ENCODE data around the gene NACC2.

Gene NACC2

DNA sequence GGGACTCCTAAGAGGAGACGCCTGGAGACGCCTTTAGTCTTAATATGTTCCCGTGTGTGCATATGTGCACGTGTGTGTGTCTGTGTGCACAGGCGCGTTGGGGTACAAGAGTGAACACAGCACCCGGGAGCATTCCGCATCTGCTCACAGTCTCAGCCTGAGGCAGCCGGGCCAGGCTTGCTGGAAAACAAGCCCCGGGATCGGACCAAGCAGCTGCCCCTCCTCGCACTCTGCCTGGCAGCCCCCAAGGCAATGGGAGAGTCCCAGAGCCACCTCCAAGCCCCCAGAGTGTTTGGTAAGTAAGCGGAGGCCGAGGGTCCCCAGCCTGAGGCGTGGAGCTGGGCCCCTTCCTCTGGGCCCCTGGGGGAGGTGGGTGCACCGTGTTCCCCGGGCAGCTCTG is 106.6 kb downstream of the NACC2 start:
- H2AFZ ChIP-seq (ENCODE audit: low read length, unreplicated experiment): no peak overlapping the region
- H3K4me1 ChIP-seq (ENCODE audit: control insufficient read depth, insufficient read depth, low read length, unreplicated experiment): peaks cover 14% of the 10 kb centered on the region
- no peaks in the 10 kb centered on the region for H3K36me3 ChIP-seq (ENCODE audit: insufficient read depth, low read length)
- H3K79me2 ChIP-seq (ENCODE audit: control insufficient read depth, insufficient read depth, low read length, unreplicated experiment): no peaks in the 10 kb centered on the region
- H3K27me3 ChIP-seq (ENCODE audit: insufficient read depth, low read length): 0 out of 2 replicates have a peak, but pooled peaks cover 11% of the 10 kb centered on the region
- H3K4me3 ChIP-seq (ENCODE audit: low read depth, low read length): no peak overlapping the region
- H3K27ac ChIP-seq (ENCODE audit: low read depth, low read length): no peak overlapping the region

DNA sequence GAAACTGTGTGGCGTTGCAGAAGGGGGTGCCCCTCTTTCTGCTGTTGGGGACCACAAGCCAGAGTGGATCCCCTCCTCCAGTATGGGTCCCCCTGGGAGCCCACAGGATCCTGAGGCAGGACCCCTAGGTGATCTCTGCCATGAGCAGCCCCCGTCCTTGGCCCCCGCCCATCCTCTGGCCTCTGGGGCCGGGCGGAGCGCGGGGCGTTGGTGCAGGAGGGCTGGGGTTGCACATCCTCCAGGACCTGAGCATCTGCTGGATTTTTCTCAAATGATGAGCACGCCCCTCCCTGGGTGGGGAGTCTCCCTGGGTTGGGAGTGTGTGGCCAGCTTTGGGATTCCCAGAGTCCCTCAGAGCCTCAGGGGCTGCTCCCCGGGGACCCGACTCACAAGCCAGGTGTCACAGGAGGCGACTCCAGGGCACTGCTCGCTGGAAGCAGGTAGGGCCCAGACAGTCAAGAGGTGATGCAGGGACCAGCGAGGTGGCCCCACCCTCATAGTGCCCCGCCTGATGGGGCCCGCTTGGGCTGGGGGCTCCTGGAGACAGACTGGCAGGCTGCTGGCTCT is 107.2 kb downstream of the NACC2 start:
- Histone ChIP-seq H3K4me1 (ENCODE audit: control insufficient read depth, insufficient read depth, low read length, unreplicated experiment) (peaks cover 8% of the 10 kb centered on the region), H3K27ac (ENCODE audit: low read depth, low read length) (no peak overlapping the region), H3K36me3 (ENCODE audit: insufficient read depth, low read length) (no peaks in the 10 kb centered on the region), H2AFZ (ENCODE audit: low read length, unreplicated experiment) (no peak overlapping the region), H3K4me3 (ENCODE audit: low read depth, low read length) (no peak overlapping the region), H3K79me2 (ENCODE audit: control insufficient read depth, insufficient read depth, low read length, unreplicated experiment) (no peaks in the 10 kb centered on the region), H3K27me3 (ENCODE audit: insufficient read depth, low read length) (0 out of 2 replicates have a peak, but pooled peaks cover 11% of the 10 kb centered on the region)

DNA sequence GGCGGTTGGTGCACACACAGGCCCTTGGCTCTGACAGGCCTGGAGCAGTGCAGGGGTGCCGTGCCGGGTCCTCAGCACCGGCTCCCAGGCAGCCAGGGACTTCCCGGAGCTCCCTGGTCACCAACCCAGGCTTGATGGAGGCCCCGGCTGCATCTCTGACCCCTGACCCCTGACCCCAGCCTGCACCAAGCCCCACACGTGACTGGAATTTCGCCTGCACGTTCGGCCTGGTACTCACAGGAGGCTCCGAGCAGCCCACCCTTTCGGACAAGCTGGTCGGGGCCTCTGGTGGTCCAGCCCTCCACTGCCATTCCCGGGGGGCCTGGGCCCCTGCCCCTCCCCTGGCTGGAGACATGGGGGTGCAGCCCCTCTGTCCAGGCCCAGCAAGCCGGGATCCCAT is 108.5 kb downstream of the NACC2 start:
- Histone ChIP-seq H3K27me3 (ENCODE audit: insufficient read depth, low read length) (0 out of 2 replicates have a peak, but pooled peaks cover 11% of the 10 kb centered on the region), H3K4me3 (ENCODE audit: low read depth, low read length) (no peak overlapping the region), H3K27ac (ENCODE audit: low read depth, low read length) (no peak overlapping the region), H3K4me1 (ENCODE audit: control insufficient read depth, insufficient read depth, low read length, unreplicated experiment) (no peaks in the 10 kb centered on the region), H3K36me3 (ENCODE audit: insufficient read depth, low read length) (no peaks in the 10 kb centered on the region), H2AFZ (ENCODE audit: low read length, unreplicated experiment) (no peak overlapping the region), H3K79me2 (ENCODE audit: control insufficient read depth, insufficient read depth, low read length, unreplicated experiment) (no peaks in the 10 kb centered on the region)

DNA sequence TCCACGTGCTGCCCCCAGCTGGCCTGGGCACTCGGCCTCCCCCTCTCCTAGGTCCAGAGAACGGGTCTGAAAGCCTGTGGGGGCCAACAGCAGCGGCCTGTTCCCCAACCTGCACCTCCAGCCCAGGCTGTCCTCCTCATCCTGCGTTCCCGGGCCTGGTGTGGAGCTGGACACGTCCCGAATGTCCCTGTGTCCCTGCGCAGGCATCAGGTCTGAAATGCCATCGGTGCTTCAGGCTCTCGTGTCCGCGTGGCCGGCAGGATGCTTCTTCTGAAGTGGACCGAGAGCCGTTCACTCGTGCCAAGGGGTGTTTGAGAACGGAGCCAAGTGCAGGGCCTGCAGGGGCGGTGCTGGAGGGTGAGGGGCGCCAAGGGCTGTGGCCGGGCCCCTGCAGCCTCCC is 109.2 kb downstream of the NACC2 start:
- no peak overlapping the region for H3K4me3 ChIP-seq (ENCODE audit: low read depth, low read length)
- H3K36me3 ChIP-seq (ENCODE audit: insufficient read depth, low read length): no peaks in the 10 kb centered on the region
- no peaks in the 10 kb centered on the region for H3K79me2 ChIP-seq (ENCODE audit: control insufficient read depth, insufficient read depth, low read length, unreplicated experiment)
- H3K4me1 ChIP-seq (ENCODE audit: control insufficient read depth, insufficient read depth, low read length, unreplicated experiment): no peaks in the 10 kb centered on the region
- H3K27me3 ChIP-seq (ENCODE audit: insufficient read depth, low read length): 0 out of 2 replicates have a peak, but pooled peaks cover 11% of the 10 kb centered on the region
- no peak overlapping the region for H2AFZ ChIP-seq (ENCODE audit: low read length, unreplicated experiment)
- H3K27ac ChIP-seq (ENCODE audit: low read depth, low read length): no peak overlapping the region

DNA sequence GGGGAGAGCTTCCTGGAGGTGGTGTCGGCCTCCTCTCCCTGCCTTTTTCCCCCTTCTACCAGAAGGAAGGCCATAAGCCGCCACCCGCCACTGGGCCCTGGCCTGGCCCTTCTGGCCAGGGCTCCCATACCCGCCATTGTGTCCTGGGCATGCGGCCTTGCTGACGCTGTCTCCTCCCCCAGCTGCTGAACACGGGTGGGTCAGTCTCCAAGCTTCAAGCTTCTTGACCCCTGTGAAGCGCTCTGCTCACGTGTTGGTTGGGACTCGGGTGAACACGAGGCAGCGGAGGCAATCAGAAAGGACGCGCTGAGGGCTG is 109.7 kb downstream of the NACC2 start:
- H3K36me3 ChIP-seq (ENCODE audit: insufficient read depth, low read length): no peaks in the 10 kb centered on the region

DNA sequence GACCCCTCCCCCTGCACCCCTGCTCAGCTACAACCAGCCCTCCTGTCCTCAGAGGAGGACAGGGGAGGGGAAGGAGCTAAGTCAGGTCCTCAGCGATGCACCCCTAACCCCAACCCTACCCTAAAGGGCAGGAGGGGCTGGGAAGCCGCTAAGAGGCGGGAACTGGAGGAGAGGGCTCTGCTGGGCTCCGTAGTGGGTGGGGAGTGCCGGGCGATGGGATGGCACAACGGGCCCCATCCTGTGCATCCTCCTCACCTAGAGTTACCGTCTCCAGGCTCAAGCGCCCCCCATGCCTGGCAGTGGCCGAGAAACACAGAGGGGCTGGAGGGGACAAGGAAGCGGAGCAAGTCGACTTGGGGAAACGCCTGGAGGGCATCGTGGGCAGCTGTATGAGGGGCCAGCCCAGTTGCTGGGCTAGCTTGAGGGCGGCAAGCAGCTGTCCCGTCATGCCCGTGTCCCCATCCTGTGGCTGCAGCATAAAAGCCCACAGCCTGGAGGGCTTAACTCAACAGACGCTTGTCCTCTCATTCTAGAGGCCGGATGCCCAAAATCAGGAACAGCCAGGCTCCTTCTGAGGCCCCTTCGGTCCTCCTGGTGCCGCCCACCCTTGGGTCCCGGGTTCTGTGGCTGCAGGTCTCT is 110.9 kb downstream of the NACC2 start:
- no peak overlapping the region for H3K27ac ChIP-seq (ENCODE audit: low read depth, low read length)
- 0 out of 2 replicates have a peak, but pooled peaks cover 11% of the 10 kb centered on the region for H3K27me3 ChIP-seq (ENCODE audit: insufficient read depth, low read length)
- no peak overlapping the region for H2AFZ ChIP-seq (ENCODE audit: low read length, unreplicated experiment)
- H3K4me1 ChIP-seq (ENCODE audit: control insufficient read depth, insufficient read depth, low read length, unreplicated experiment): peaks cover 2% of the 10 kb centered on the region
- H3K4me3 ChIP-seq (ENCODE audit: low read depth, low read length): no peak overlapping the region
- no peaks in the 10 kb centered on the region for H3K79me2 ChIP-seq (ENCODE audit: control insufficient read depth, insufficient read depth, low read length, unreplicated experiment)
- H3K36me3 ChIP-seq (ENCODE audit: insufficient read depth, low read length): no peaks in the 10 kb centered on the region

More for the DNA sequence above, 109.7 kb downstream of the NACC2 start:
- H3K4me1 ChIP-seq (ENCODE audit: control insufficient read depth, insufficient read depth, low read length, unreplicated experiment): no peaks in the 10 kb centered on the region
- H2AFZ ChIP-seq (ENCODE audit: low read length, unreplicated experiment): no peak overlapping the region
- H3K27me3 ChIP-seq (ENCODE audit: insufficient read depth, low read length): 0 out of 2 replicates have a peak, but pooled peaks cover 11% of the 10 kb centered on the region
- no peak overlapping the region for H3K27ac ChIP-seq (ENCODE audit: low read depth, low read length)
- no peaks in the 10 kb centered on the region for H3K79me2 ChIP-seq (ENCODE audit: control insufficient read depth, insufficient read depth, low read length, unreplicated experiment)
- no peak overlapping the region for H3K4me3 ChIP-seq (ENCODE audit: low read depth, low read length)

DNA sequence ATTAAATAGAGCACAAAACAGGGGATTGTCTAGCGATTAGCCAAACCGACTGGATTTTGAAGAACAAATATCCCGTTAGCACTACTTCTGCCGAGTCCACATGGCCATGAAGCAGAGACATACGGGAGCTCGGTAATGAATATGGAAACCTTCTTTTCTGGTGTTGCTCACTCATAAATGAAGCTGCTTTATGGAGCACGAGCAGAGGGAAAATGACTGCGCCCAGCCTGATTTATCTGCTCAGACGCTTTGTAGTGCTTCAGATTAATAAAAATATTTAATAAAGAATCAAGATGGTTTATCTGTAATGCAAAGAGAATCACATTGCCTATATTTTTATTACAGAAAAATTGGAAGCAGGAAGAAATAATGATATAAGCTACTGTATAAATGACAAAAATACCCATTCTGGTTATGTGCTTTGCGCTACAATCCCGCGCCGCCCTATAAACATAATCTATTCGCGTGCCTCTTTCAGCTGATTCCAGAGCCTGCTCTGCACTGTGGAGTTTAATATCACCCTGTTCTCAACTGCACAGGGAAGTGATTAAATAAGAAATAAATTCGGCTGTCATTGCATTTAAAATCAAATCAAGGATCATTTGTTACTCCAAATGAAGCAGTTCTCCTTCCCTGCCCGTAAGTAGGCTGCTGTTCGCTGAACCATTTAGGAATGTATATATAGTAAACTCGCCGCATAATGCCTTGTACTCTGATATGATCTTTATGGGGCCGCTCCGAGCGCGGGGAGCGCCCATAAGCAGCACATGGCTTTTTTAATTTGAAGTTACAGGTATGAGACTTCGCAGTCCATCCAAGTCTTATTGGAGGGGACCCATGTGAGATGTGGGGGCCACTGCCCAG is 111.6 kb downstream of the NACC2 start:
- no peak overlapping the region for H3K27ac ChIP-seq (ENCODE audit: low read depth, low read length)

DNA sequence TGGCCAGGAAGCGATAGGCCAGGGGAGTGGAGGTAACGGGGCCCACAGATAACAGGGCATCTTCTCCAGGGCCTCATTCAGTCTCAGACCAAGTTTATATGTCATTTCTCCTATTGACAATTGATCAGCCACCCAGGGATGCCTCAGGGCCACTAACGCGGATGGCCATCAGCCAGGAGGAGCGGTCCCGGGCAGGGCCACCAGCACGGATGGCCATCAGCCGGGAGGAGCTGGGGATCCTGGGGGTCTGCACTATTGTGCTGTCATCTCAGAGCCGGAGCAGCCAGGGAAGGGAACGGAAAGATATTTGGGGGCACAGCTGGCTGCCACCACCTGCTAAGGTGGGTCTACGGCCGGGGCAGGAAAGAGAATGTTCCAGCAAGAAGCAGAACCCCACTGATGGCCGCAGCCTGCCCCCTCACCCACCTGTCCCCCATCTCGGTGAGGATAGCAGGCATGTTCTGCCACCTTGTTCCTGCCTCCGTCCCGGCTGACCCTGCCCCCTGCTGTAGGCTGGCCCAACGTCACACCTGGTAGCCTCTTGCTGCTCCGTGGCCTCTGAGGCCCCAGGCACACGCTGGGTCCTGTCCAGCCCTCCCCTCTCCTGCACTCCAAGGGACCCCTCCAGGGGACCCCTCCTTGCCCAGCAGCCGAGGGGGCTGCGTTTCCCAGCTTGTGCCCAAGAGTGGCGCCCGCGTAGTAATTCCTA is 112.4 kb downstream of the NACC2 start:
- H3K36me3 ChIP-seq (ENCODE audit: insufficient read depth, low read length): no peaks in the 10 kb centered on the region
- no peak overlapping the region for H2AFZ ChIP-seq (ENCODE audit: low read length, unreplicated experiment)
- H3K79me2 ChIP-seq (ENCODE audit: control insufficient read depth, insufficient read depth, low read length, unreplicated experiment): no peaks in the 10 kb centered on the region
- H3K27me3 ChIP-seq (ENCODE audit: insufficient read depth, low read length): 0 out of 2 replicates have a peak, but pooled peaks cover 11% of the 10 kb centered on the region
- H3K27ac ChIP-seq (ENCODE audit: low read depth, low read length): no peak overlapping the region
- no peak overlapping the region for H3K4me3 ChIP-seq (ENCODE audit: low read depth, low read length)
- H3K4me1 ChIP-seq (ENCODE audit: control insufficient read depth, insufficient read depth, low read length, unreplicated experiment): peaks cover 8% of the 10 kb centered on the region

More for the DNA sequence above, 111.6 kb downstream of the NACC2 start:
- Histone ChIP-seq H3K27me3 (ENCODE audit: insufficient read depth, low read length) (0 out of 2 replicates have a peak, but pooled peaks cover 11% of the 10 kb centered on the region), H3K4me3 (ENCODE audit: low read depth, low read length) (no peak overlapping the region), H3K36me3 (ENCODE audit: insufficient read depth, low read length) (no peaks in the 10 kb centered on the region), H2AFZ (ENCODE audit: low read length, unreplicated experiment) (no peak overlapping the region), H3K79me2 (ENCODE audit: control insufficient read depth, insufficient read depth, low read length, unreplicated experiment) (no peaks in the 10 kb centered on the region), H3K4me1 (ENCODE audit: control insufficient read depth, insufficient read depth, low read length, unreplicated experiment) (peaks cover 8% of the 10 kb centered on the region)

DNA sequence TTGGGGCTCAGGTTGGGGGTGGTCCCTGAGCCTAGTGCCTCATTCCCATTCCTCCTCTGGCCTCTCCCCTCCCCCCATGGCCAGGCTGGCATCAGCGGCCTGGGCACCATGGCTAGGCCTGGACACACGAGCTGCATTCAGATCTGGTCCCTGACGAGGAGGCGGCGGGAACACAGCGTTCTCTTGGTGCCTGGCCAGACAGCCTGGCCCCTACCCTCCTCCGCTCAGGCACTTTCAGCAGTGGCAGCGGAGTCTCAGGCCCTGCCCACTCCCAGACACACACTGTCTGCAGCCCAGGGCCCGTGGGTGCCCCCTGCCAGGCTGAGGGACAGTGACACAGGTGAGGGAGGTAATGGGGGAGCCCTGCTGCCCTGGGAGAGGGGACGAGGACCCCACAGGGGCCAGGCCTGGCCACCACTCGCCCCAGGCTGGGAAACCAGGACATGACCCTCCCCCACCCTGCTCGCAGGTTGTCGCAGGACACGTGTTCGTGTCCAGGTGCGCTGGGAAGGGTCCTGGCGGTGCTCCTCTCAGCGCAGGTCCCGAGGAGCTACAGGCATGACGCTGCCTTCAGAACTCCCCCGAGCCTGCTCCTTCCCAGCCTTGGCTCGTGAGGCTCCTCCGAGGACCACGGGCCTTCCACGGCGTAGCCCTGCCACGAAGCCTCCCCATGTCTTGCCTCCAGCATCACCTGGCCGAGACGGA is 114.0 kb downstream of the NACC2 start:
- no peak overlapping the region for H3K27ac ChIP-seq (ENCODE audit: low read depth, low read length)
- 0 out of 2 replicates have a peak, but pooled peaks cover 11% of the 10 kb centered on the region for H3K27me3 ChIP-seq (ENCODE audit: insufficient read depth, low read length)
- no peak overlapping the region for H2AFZ ChIP-seq (ENCODE audit: low read length, unreplicated experiment)

More for the DNA sequence above, 114.0 kb downstream of the NACC2 start:
- Histone ChIP-seq H3K36me3 (ENCODE audit: insufficient read depth, low read length) (no peaks in the 10 kb centered on the region), H3K4me3 (ENCODE audit: low read depth, low read length) (no peak overlapping the region), H3K79me2 (ENCODE audit: control insufficient read depth, insufficient read depth, low read length, unreplicated experiment) (no peaks in the 10 kb centered on the region), H3K4me1 (ENCODE audit: control insufficient read depth, insufficient read depth, low read length, unreplicated experiment) (peaks cover 8% of the 10 kb centered on the region)
